Caki2 (cell line): ENCODE results near the gene HSPB9. TPM values are rescaled to one million over a fixed set of nuclear protein-coding genes. Genes with fewer than 3 reads are reported as not detected.
A peak's percentile ranks its signal among the peaks of the same experiment; 100 is the strongest.
"Not testable (repeated sequence)": the region's sequence is repeated elsewhere in the genome, so short reads cannot be mapped to it uniquely, and the experiment has no call there.

ENCODE experiments used
- DNase-seq: peaks from one replicate; pipeline ENCODE4 v3.0.0-alpha.2; 2015; ENCODE audit warnings: low read depth
- in situ Hi-C: cut with HindIII; loops from 2 replicates; pipeline ENCODE4 v1.10.0; 2016; ENCODE audit warnings: low sequenced_read_pairs, low pct_unique_long_range_greater_than_20kb, mixed read lengths
- total RNA-seq: library from RNA; depleted of rRNA; stranded (reverse); fragments of >200 nt; shearing (Covaris generic); gene quantifications from 2 replicates; pipeline ENCODE4 v1.2.3, GENCODE V29; 2014; ENCODE audit warnings: low replicate concordance

The HSPB9 gene
- total RNA-seq, 1 experiment from 2014 or later = 0.20 TPM

DNA sequence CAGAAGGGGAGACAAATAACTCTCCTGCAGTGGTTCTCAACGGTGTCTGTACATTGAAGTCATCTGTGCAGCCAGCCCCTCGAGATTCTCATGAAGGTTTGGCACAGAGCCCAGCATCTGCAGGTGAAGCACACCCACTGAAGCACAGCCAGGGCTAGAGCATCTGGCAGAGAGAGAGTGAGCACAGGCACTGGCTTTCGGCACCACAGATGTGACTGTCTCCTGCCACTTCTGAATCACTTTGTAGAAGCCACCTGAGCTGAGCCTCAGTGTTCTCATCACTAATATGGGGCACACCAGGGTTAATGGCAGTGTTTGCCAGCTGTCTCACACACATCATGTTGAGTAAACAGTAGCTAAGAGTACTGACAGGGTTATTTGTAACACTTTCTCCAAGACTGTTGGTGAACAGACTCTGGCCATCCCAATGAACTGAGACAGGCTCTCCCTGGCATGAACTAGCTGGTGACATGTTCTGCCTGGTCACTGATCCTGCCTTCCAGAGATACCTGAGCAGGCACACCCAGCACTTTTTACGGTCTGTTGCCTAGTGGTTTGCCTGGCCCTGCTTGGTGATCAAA is 10.9 kb downstream of the HSPB9 start:
- peak; percentile 34 for DNase-seq
- in situ Hi-C loops = no loop called here

DNA sequence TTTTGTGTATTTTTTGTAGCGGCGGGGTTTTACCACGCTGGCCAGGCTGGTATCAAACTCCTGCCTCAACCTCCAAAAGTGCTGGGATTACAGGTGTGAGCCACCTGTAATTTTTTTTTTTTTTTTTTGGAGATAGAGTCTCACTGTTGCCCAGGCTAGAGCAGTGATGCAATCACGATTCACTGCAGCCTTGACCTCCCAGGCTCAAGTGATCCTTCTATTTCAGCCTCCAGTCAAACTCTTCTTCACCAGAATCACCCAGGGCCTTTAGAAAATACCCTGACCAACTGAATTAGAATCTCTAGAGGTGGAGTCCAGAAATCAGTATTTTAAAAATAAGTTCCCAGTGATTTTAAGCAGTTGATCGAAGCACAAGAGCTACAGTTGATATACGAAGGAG is 12.5 kb downstream of the HSPB9 start:
- in situ Hi-C loops = no loop called here
- no peak for DNase-seq

- in situ Hi-C loops = no loop called here
- peak; percentile 54 for DNase-seq
Measured at GRCh38 chr17:42135664-42136653, 13.4 kb downstream of the HSPB9 start.

DNA sequence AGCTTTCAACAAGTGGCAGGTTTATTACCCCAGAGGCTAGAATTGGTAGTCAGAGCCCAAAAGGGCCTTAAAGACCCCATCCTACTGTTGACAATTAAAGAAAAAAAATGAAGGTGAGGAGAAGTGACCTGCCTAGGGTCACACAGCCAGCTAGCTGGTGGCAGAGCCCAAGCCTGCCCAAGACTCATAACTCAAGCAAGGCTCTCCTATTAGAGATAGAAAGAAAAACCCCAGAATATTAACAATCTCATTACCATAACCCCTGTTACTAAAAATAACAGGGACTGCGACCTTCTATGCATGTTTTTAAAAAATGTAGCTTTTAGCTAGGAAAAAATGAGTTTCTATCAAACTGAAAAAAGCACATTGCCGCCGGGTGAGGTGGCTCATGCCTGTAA is 14.0 kb downstream of the HSPB9 start:
- in situ Hi-C loops = no loop called here
- no peak for DNase-seq

DNA sequence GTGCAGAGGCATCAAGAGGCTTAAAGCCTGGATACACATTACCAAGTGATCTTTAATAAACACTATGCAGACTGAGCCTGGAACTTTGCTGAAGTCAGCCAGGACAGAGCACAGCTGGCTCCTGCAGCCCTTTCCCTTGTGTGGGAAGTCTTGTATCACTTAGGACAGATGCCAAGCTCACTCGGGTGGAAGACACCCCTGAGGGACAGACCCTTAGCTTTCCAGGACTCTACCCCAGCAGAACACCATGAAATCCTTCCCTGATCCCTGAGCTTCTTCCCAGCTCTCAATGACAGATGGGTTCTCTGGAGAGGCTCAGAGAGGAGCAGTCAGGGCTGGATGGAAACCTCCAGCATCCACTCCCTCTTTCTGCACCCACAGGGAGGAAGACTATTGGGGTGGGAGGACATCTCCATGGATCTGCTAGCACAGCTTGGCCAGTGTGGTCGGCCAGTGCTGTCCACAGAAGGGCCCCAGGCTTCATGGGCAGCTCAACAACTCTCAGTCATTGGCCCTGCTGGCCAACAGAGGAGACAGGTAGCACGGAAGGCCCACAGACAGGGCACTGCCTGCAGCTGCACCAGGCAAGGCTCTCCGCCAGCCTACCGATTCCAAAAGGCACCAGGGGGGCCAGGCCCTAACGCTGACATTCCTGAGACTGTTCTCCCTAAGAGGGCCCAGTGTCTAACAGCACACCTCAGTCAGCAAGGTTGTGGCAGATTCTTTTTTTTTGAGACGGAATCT is 16.3 kb downstream of the HSPB9 start:
- in situ Hi-C loops = no loop called here
- no peak for DNase-seq

- DNase-seq, in situ Hi-C loops: not testable (repeated sequence)
Measured at GRCh38 chr17:42140690-42141089, 18.1 kb downstream of the HSPB9 start.

DNA sequence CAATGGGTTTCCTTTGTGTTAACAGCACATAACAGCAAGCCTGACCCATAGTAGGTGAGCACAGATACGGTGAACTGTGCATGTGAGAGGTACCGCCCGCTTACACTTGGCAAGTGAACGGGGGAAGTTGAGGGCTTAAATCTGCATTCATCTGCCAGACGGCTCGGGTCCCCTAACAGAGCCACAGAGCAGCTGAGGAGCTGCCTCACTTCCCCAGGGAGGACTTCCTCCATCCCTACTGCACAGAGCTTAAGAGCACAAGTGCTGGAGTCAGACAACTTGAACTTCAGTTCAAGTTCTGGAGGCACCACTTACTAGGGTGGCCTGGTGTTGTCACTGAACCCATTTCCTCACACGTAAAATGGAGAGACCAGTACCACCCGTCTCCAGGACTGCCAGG is 18.8 kb downstream of the HSPB9 start:
- in situ Hi-C loops = no loop called here
- no peak for DNase-seq

DNA sequence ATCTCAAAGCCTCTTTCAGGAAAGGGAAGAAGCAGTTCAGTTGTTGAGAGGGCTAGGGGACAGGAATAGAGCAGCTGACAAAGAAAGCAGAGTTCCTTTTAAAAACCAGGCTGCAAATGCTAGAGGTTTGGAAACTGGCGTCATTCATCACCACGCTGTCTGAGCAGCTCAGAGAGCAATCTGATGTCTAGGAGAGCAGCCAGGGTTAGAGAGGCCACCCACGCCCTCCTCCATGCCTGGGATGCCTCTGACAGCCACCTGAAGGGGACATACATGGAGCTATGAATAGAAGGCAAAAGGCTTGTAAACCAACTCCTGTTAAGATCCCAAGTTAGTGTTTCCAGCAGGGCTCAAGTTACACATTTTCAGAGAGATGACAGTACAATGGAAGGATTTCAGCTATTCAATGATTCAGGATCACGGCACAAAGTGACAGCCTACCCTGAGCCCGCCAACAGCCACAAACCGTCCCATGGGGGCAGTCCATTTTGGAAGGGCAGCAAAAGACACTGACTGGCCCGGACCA is 19.8 kb downstream of the HSPB9 start:
- no peak for DNase-seq
- in situ Hi-C loops = no loop called here

DNA sequence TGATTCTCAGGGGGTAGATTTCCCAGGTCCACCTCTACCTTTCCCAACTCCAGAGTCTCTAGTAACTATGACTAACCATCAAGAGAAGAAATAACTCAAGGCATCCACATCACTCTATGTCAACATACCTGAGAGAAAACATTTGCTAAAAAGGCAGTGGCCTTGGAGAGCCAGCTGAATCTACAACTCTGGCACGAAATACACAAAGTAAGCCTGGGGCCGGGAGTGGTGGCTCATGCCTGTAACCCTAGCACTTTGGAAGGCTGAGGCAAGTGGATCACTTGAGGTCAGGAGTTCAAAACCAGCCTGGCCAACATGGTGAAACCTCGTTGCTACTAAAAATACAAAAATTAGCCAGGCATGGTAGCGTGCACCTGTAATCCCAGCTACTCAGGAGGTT is 20.5 kb downstream of the HSPB9 start:
- in situ Hi-C loops, DNase-seq: not testable (repeated sequence)

DNA sequence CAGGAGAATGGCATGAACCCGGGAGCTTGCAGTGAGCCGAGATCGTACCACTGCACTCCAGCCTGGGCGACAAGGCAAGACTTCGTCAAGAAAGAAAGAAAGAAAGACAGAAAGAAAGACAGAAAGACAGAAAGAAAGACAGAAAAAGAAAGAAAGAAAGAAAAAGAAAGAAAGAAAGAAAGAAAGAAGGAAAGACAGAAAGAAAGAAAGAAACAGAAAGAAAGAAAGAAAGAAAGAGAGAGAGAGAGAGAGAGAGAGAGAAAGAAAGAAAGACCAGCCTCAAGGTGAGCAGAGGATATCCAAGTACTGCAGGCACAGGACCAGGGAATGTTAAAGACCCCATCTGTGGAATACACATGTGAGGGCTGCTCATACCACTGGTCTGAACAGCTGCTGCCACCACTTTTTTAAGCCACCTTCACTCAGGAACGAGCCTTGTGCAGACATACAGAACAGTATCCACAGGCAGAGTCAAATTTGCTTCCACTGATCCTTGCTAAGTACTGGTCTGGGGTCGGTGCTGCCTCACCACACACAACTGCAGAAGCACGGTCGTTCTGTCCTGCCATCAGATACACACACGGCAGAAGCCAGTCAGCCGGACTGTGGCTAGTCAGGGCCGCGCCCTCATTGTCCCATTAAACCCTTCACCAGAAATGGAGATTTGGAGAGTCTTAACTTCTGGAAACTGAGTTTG is 24.5 kb downstream of the HSPB9 start:
- in situ Hi-C loops = no loop called here
- DNase-seq = no peak

GRCh38 chr17:42153919-42154742 is 31.5 kb downstream of the HSPB9 start:
- in situ Hi-C loops = no loop called here
- DNase-seq = peak; percentile 14

- in situ Hi-C loops = no loop called here
- no peak for DNase-seq
Measured at GRCh38 chr17:42155614-42156045, 33.0 kb downstream of the HSPB9 start.

GRCh38 chr17:42159796-42160530 is 37.4 kb downstream of the HSPB9 start:
- in situ Hi-C loops = no loop called here

GRCh38 chr17:42160531-42160910 is 37.9 kb downstream of the HSPB9 start:
- in situ Hi-C loops = no loop called here
- DNase-seq = no peak

More at GRCh38 chr17:42159796-42160530, 37.4 kb downstream of the HSPB9 start:
- DNase-seq = no peak

DNA sequence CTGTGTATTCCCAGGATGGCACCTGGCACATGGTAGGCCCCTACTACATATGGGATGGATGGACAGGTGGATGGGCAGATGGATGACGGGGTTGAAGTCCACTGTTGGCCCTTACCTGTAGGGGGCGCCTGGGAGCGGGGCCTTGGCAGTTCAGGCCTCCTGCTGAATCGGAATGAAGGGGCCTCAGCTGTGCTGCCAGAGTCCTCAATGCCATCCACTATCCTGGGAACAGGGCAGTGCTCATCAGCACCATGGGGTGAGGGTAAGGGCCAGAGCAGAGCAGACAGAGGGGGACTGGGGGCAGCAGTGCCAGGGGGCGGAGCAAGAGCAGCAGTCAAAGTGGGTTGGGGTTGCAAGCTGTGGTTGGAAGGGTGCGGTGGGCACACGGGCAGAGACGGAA is 40.5 kb downstream of the HSPB9 start:
- in situ Hi-C loops = no loop called here
- DNase-seq = no peak

DNA sequence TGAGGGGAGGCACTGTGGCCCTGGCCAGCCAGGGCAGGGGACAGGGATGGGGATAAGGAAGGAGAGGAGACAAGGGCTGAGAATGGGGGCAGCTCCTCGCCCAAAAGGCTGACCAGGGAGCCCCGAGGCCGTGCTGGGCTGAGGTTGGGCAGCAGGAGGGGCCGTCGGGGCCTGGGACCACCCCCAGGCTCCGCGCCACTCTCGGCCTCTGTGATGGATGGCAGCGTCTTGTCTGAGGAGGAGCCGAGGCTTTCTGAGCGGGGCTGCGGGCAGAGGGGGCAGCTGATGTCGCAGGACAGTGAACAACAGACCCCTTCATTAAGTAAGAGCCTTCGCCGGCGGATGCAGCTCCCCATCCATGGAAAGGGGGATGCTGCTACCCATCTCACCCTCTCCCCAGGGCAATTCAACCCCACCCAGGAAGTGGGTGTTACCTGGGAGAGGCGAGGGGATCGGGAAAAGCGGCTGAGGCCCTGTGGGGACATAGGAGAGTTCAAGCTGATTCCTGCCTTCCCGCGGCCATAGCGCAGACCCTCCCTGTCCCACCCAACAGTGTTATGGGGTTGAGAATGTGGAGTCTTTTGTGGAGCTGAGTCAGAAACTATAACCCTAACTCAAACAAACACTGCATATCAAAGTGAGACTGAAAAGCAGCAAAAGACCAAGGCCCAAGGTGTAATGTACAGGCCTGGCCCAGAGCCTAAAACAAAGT is 41.2 kb downstream of the HSPB9 start:
- in situ Hi-C loops = no loop called here
- no peak for DNase-seq
